TTC549 (cell line): Measurements from ENCODE around the gene KRTAP4-7.
"Not testable (repeated sequence)": the region's sequence is repeated elsewhere in the genome, so short reads cannot be mapped to it uniquely, and the experiment has no call there.

Experiments used
- FAIRE-seq: peaks from 2 replicates; lab custom pipeline; 2012; peaks lifted over from hg19 to GRCh38; lab: Jason Lieb, UNC

KRTAP4-7 gene

DNA sequence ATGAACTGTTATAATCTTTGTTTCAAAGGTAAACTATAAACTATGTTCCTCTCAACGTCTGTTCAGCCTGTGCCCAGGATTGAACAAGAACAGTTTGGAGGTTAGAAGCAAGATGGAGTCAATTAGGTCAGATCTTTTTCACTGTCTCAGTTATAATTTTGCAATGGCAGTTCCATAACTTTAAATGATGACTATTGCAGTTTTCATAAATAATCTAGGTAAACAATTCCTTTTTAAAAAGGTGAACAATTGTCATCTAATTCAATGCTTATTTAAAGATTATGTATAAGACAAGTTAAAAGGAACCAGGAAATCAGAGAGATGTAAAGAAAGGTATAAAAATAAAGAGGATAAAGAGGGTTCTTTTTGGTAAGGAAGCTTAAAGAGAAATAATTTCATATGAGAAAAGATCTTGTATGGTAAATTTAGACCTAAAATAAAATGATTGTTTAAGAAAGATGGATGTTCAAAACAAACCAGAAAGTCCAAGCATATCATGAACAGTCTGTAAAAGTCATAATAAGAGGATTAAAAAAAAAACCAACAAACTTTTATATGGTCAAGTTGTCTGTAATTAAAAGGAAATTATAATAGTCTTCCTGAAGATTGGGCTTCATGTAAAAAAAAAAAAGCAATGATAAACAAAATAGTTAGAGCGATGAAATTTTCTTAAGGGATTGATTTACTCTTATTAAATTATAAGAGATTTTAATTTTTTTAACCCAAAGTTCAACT lies 27.4 kb downstream of the KRTAP4-7 start:
- no peak for FAIRE-seq

DNA sequence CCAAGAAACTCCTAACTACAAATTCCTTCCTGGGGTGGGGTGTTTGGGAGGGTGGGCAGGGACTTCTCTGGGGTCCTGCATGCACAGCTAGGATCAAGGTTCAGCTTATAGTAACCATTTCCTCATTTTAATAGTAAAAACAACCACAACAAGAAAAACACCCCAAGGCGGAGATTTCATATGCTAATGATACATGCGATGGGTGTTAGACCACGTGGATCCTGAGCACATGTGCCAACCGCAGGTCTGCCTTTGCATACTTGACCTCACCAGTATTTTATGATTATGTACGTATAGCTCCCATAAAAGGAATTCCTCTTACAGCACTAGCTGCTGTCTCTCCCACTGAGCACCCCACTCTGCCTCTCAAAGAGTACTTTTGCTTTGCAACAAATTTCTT lies 32.3 kb downstream of the KRTAP4-7 start:
- FAIRE-seq: no peak

DNA sequence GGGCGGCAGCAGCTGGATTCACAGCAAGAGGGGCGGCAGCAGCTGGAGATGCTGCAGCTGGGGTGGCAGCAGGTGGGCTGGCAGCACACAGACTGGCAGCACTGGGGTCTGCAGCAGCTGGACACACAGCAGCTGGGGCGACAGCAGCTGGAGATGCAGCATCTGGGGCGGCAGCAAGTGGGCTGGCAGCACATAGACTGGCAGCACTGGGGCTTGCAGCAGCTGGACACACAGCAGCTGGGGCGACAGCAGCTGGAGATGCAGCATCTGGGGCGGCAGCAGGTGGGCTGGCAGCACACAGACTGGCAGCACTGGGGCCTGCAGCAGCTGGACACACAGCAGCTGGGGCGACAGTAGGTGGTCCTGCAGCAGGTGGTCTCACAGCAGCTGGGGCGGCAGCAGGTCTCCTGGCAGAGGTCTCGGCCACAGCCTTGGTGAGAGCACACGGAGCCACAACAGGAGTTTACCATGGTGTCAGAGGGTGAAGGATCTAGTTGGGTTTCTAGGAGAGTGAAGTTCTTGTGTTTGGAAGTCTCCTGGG lies 34.0 kb downstream of the KRTAP4-7 start, which contains the start of gene KRTAP4-11:
KRTAP4-11 (minus strand) TSS at position 528 of the 541 bp plus-strand sequence; CDS start at position 470, 58 bp downstream.
- FAIRE-seq: not testable (repeated sequence)

DNA sequence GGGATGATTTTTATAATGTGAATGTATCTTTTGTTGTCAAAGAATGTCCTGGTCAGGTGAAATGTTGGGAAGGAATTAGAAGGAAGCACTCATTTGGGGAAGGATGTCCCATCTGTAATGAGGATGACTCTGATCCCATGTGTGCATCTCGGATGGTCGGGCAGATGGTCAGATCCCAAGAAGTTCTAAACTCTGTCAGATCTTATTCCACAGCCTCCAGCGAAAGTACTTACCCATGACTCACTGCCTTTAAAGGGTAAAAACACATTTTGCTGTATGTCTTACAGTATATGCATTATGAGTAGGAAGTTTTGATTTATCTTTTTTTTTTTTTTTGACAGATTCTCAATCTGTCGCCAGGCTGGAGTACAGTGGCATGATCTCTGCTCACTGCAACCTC lies 34.8 kb downstream of the KRTAP4-7 start:
- no peak for FAIRE-seq

DNA sequence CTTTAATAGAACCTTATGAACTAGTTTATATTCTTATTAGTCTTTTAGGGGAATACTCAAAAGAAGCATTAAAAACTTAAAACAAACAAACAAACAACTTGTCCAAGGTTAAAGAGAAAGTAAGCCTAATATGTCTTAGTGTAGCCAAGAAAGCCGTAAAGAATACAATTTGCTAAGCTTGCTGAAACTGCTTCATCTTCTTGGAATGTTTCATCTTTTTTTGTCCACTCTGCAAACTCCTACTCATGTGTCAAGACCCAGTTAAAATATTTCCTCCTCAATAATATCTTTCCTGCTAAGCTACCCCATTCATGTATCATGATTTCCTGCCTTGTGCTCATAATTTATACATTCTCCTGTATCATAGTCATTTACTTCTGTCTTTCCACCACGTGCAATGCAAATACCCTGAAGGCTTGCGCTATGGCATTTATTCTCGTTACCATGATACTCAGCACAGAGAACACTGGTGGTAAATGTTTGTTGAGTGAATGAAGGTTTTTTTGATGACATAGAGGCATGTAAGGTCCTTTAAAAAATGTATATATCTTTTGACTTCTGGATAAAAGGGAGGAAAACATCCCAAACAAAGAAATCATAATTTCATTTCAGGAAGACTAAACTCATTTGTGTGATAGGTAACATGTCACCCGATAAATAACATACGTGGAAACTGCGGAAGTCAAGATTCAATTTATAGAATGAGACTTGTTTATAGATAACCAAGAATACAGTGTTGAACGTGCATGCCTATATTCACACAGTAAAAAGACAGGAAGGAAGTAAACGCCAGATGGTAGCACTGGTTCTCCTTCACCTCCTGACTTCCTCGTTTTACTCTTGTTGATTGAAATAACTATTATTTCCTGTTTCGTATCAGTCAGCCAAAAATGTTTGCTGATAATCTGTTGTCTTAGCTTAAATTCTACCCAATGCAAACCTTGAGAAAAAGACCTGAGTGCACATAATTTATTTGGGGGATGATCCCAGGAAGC lies 36.0 kb downstream of the KRTAP4-7 start:
- FAIRE-seq: not testable (repeated sequence)

DNA sequence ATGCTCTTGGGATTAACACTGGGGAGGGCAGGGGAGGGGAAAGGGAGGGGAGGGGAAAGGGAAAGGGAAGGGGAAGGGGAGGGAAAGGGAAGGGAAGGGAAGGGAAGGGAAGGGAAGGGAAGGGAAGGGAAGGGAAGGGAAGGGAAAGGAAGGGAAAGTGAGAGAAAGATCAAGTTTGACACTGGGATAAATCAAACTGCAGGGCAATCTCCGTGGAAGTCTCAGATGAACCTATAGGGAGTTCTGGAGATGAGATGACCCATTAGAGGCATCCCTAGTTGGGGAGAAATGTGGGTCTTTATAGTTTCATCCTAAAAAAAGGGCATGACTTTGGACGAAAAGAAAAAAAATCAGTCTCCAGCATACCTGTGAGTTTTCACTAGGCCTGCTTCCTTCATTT lies 37.8 kb downstream of the KRTAP4-7 start:
- FAIRE-seq: no peak

DNA sequence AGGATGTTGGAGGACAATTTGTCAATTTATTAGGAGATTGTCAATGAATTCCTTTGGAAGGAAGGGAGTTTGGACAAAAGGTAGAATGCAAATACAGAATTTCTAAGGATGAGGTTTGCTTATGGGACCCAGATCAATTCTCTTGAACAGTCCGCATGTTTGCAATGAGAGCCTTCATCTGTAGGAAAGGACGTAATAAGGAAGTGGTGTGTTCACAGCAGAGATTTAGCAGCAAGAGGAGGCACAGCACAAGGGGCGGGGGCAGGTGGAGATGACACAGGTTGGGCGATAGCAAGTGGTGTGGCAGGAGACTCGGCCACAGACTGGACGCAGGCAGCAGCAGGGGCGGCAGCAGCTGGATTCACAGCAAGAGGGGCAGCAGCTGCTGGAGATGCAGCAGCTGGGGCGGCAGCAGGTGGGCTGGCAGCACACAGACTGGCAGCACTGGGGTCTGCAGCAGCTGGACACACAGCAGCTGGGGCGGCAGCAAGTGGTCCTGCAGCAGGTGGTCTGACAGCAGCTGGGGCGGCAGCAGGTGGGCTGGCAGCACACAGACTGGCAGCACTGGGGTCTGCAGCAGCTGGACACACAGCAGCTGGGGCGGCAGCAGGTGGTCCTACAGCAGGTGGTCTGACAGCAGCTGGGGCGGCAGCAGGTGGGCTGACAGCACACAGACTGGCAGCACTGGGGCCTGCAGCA lies 39.5 kb downstream of the KRTAP4-7 start:
- FAIRE-seq: not testable (repeated sequence)

DNA sequence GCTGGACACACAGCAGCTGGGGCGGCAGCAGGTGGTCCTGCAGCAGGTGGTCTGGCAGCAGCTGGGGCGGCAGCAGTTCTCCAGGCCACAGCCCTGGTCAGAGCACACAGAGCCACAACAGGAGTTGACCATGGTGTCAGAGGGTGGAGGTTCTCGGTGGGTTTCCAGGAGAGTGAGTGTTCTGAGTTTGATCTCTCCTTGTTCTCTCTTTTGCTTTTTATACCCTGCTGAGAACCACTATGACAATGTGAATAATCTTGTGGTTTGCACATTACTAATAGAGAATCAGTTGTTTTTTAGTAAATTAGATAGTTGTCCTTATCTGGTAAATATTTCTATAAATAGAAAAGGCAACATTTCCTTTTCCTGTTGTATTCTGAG lies 40.0 kb downstream of the KRTAP4-7 start, which contains the start of gene KRTAP4-12:
KRTAP4-12 (minus strand) TSS at position 192 of the 381 bp plus-strand sequence; CDS start at position 132, 60 bp downstream.
- not testable (repeated sequence) for FAIRE-seq

DNA sequence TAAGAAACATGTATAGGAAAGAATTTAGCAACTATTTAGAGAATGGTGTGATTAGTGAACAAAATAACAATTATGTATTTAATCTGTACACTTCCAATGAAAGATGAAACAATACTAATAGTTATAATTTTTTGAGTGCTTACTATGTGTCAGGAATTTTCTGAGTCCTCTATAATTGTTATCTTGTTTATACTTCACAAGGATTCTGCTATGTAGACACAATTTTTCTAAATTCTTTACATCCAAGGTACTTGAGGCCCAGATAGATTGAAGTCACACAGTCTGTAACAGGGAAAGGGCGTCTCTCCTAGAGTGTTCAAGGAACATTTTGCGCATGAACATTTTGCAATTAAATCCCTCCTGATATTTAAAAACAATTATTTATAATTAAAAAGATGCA lies 41.1 kb downstream of the KRTAP4-7 start:
- no peak for FAIRE-seq

DNA sequence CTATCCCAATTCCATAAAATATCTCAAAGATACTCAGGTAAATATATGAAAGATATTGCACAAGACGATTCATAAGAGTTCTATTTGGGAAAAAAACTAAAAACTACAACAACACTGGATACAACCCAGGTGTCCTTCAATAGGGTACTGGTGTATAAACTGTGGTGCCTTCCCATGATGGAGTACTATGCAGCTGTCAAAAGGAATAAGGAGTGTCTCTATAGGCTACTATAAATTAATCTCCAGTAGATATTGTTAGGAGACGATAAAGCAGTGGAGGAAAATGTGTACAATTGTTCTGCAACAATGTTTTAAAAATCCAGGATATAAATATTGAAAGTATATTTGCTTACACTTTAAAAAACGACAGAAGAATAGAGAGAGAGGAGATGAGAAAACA lies 42.5 kb downstream of the KRTAP4-7 start:
- no peak for FAIRE-seq

DNA sequence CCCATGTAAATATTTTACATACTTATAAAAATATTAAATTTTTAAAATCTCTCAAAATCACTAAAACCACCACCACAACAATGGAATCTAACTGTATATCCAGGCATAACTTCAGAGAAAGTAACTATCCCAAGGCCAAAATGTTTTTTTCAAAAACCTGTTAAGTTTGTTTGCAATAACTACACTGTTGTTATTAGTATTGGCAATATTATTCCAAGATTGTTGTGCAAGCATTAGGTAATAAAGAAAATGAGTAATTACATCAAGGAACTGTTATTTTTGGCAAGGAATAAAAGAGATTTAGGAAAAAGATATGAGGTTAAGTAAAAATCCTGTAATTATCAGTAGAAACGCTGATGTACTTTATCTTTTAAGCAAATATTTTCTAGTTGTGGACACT lies 43.4 kb downstream of the KRTAP4-7 start:
- FAIRE-seq: no peak

DNA sequence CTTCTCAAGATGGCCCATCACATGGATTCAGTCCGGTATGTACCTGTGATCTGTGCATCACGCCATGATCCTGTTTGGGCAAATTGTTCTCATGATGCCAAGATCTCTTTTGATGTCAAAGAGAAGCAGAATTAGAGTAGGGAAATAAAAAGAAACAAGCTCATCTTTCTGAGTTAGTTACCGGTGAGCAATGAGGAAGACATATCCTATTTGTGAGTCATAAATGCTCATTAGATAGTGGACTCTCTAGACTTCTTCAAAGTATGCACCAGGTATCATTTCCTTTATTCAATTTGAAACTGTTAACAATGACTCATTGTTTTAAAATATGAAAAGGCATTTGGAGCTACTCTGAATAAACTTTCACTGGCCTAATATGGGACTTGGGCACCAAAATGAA lies 48.0 kb downstream of the KRTAP4-7 start:
- FAIRE-seq: no peak

DNA sequence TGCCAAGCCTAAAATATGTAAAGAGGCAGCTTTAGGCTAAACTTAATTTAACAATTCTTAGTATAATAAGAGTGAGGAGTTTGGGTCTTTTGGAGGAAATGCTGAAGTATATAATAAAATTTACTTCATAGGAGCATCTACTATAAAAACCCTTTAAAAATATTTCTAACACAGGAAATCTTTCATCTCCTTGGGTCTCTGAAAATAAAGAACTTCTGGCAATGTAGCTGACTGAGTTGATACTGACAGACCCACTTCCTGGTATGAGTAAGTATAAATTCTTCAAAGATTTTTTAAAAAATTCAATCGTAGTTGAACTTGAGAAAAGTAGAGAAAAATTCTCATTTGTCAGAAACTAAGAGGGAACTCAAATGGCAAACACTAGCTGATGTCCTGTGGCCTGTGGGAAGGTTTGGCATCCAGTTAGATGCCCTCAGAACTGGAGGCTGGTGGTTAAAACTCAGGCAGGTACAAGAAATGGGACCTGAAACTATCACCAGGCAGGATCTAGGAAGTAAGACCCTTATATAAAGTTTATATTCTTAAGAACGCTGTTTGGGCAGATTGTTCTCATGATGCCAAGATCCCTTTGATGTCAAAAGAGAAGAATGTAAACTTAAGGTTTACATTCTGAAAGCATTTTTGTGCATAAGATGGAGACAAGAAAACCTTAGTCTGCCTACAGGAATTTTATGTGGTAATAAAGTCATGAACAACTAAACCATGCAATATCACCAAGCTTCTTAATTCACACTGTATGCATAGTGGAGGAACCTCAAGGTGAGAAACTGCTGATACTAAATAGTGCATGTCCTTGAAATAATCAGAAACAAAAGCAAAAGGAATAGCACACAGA lies 50.2 kb downstream of the KRTAP4-7 start:
- no peak for FAIRE-seq
